Peyer's patch (tissue), 4 donors: ENCODE measurements around the gene HDAC4. TPM values are rescaled to one million over a fixed set of nuclear protein-coding genes. Genes with fewer than 3 reads are reported as not detected.
"Not testable (repeated sequence)": the region's sequence is repeated elsewhere in the genome, so short reads cannot be mapped to it uniquely, and the experiment has no call there.

Experiments used
- DNase-seq, 3 donors: peaks; one replicate each; pipeline ENCODE4 v3.0.0-alpha.2; 2017 to 2019
- H3K27ac ChIP-seq, 4 donors: fragments of 200-600 bp; sonication (generic); one replicate each; pipeline ENCODE4 v1.5.1; 2016 to 2019
- H3K27me3 ChIP-seq, 2 donors: fragments of 200-600 bp; sonication (generic); one replicate each; pipeline ENCODE4 v1.5.1; 2019
- H3K36me3 ChIP-seq, 3 donors: fragments of 200-600 bp; sonication (generic); one replicate each; pipeline ENCODE4 v1.5.1; 2016 to 2019
- H3K4me1 ChIP-seq, 4 donors: fragments of 200-600 bp; sonication (generic); one replicate each; pipeline ENCODE4 v1.5.1; 2016 to 2019
- H3K4me3 ChIP-seq, 4 donors: fragments of 200-600 bp; sonication (generic); 1 replicate in 3 of 4; 2 replicates in 1 of 4; pipeline ENCODE4 v1.5.1; 2016 to 2019; ENCODE audit warnings: mild to moderate bottlenecking in 1 of 4
- H3K9me3 ChIP-seq, 4 donors: fragments of 200-600 bp; sonication (generic); one replicate each; pipeline ENCODE4 v1.5.1; 2016 to 2019; ENCODE audit warnings: mild to moderate bottlenecking in 1 of 4
- CTCF ChIP-seq, 6 experiments: fragments of 450-650 bp in 4 of 6; fragments of 200-600 bp in 2 of 6; sonication (generic) in 1 of 6; IDR thresholded peaks; one replicate each; pipeline ENCODE4 v1.5.1; 2017 to 2019; ENCODE audit warnings: antibody characterized with exemption in 6 of 6, mild to moderate bottlenecking in 3 of 6, moderate library complexity in 1 of 6
- POLR2A ChIP-seq, 2 donors: fragments of 450-650 bp; IDR thresholded peaks; one replicate each; pipeline ENCODE4 v1.5.1; 2017; ENCODE audit warnings: antibody characterized with exemption in 2 of 2, mild to moderate bottlenecking in 2 of 2, moderate library complexity in 2 of 2
- total RNA-seq, 4 donors: library from RNA; depleted of rRNA; stranded (reverse); fragments of >200 nt; gene quantifications; one replicate each; pipeline ENCODE4 v1.1.0, GENCODE V29; 2016

HDAC4 gene
- total RNA-seq, 4 donors from 2014 or later = 28.9 to 198 (median 102) TPM

GRCh38 chr2:239070466-239070865 lies 330.4 kb downstream of the HDAC4 start:
- Histone ChIP-seq H3K36me3 (peaks cover 0 to 68% (median 0%) of the 10 kb centered on the region in 3 donors), H3K9me3 (no peaks in the 10 kb centered on the region), H3K4me1 (no peaks in the 10 kb centered on the region), H3K4me3 (no peak overlapping the region), H3K27ac (no peak overlapping the region), H3K27me3 (no peaks in the 10 kb centered on the region)
- DNase-seq = no peak
- TF ChIP-seq POLR2A (IDR thresholded peaks at IDR 0.05) (no peak), CTCF (IDR thresholded peaks at IDR 0.05) (no peak)

- H3K36me3 ChIP-seq = peaks cover 0 to 73% (median 0%) of the 10 kb centered on the region in 3 donors
- not testable (repeated sequence) for H3K27me3 ChIP-seq, DNase-seq, H3K27ac ChIP-seq, H3K9me3 ChIP-seq, H3K4me3 ChIP-seq, H3K4me1 ChIP-seq
- peak in 1 of 6 experiments; percentile 33 for TF ChIP-seq CTCF (IDR thresholded peaks at IDR 0.05)
Measured at GRCh38 chr2:239069362-239070333, 331.2 kb downstream of the HDAC4 start.

- Histone ChIP-seq H3K4me1 (no peaks in the 10 kb centered on the region), H3K4me3 (no peak overlapping the region), H3K27me3 (no peaks in the 10 kb centered on the region), H3K9me3 (no peaks in the 10 kb centered on the region), H3K27ac (no peak overlapping the region), H3K36me3 (peaks cover 0 to 72% (median 0%) of the 10 kb centered on the region in 3 donors)
- TF ChIP-seq POLR2A (IDR thresholded peaks at IDR 0.05) (no peak), CTCF (IDR thresholded peaks at IDR 0.05) (no peak)
- DNase-seq = no peak
Measured at GRCh38 chr2:239068411-239068810, 332.4 kb downstream of the HDAC4 start.

GRCh38 chr2:239067196-239067865 lies 333.5 kb downstream of the HDAC4 start:
- H3K27me3 ChIP-seq = no peaks in the 10 kb centered on the region
- TF ChIP-seq POLR2A (IDR thresholded peaks at IDR 0.05) (no peak), CTCF (IDR thresholded peaks at IDR 0.05) (no peak)
- H3K27ac ChIP-seq = no peak overlapping the region
- H3K4me1 ChIP-seq = no peaks in the 10 kb centered on the region
- no peak for DNase-seq
- no peak overlapping the region for H3K4me3 ChIP-seq
- peaks cover 0 to 66% (median 0%) of the 10 kb centered on the region in 3 donors for H3K36me3 ChIP-seq
- H3K9me3 ChIP-seq = no peaks in the 10 kb centered on the region

GRCh38 chr2:239066597-239066996 lies 334.2 kb downstream of the HDAC4 start:
- no peak overlapping the region for H3K4me3 ChIP-seq
- H3K36me3 ChIP-seq = peaks cover 0 to 71% (median 0%) of the 10 kb centered on the region in 3 donors
- TF ChIP-seq CTCF (IDR thresholded peaks at IDR 0.05) = no peak
- no peak for TF ChIP-seq POLR2A (IDR thresholded peaks at IDR 0.05)
- no peaks in the 10 kb centered on the region for H3K9me3 ChIP-seq
- no peaks in the 10 kb centered on the region for H3K27me3 ChIP-seq
- no peaks in the 10 kb centered on the region for H3K4me1 ChIP-seq
- no peak overlapping the region for H3K27ac ChIP-seq
- DNase-seq = no peak
